ENCODE data around the gene CCDC91. TPM values are rescaled to one million over a fixed set of nuclear protein-coding genes. Genes with fewer than 3 reads are reported as not detected.

CCDC91 gene
- total and polyA plus RNA-seq, 9 of the 15 experiments (the other 6 are each of a cell fraction or from before 2014, with no cell fraction given) = 10.1 to 31.1 (median 26.3) TPM

GRCh38 chr12:28351414-28351813 is 161.2 kb downstream of the CCDC91 start (continued):
- no peak for TF ChIP-seq RERE (CRISPR knock-in tag; IDR thresholded peaks at IDR 0.05; ENCODE audit: borderline replicate concordance)
- TF ChIP-seq THRA (IDR thresholded peaks at IDR 0.05) = no peak
- TF ChIP-seq E2F8 (IDR thresholded peaks at IDR 0.05; ENCODE audit: low read depth, partially characterized antibody) = no peak
